ENCODE data around the gene PIANP. TPM values are rescaled to one million over a fixed set of nuclear protein-coding genes. Genes with fewer than 3 reads are reported as not detected.

The PIANP gene
- total and polyA plus RNA-seq, 2 of the 4 experiments (the other 2 are of a cell fraction): 0.18 to 6.8 TPM

- Histone ChIP-seq H3K56ac (ENCODE audit: extremely low read depth, insufficient read depth, low read length) (no peak overlapping the region), H4K5ac (ENCODE audit: low read depth, low read length) (no peak overlapping the region), H3K9me3 (ENCODE audit: control insufficient read depth, insufficient read depth, low read length) (no peaks in the 10 kb centered on the region), H2BK120ac (ENCODE audit: low read depth, low read length) (no peak overlapping the region), H2AK5ac (ENCODE audit: low read depth, low read length) (no peak overlapping the region), H4K91ac (ENCODE audit: insufficient read depth, low read depth, low read length) (no peak overlapping the region), H3K27me3 (ENCODE audit: control insufficient read depth, insufficient read depth, low read length) (no peaks in the 10 kb centered on the region), H4K20me1 (ENCODE audit: insufficient read depth, low read length) (no peaks in the 10 kb centered on the region), H3K4me1 (ENCODE audit: control insufficient read depth, insufficient read depth, low read length) (no peaks in the 10 kb centered on the region), H4K8ac (ENCODE audit: low read depth in 2 of 2, low read length in 2 of 2) (no peak overlapping the region), H3K23ac (ENCODE audit: low read depth, low read length) (no peak overlapping the region), H3K27ac (ENCODE audit: insufficient read depth, low read length) (no peak overlapping the region), H3K4ac (ENCODE audit: low read depth, low read length) (no peak overlapping the region), H3K4me3 (ENCODE audit: insufficient read depth, low read depth, low read length) (no peak overlapping the region), H3K9me1 (ENCODE audit: insufficient read depth, low read length) (no peaks in the 10 kb centered on the region), H3K9ac (ENCODE audit: low read depth, low read length) (no peak overlapping the region), H2BK5ac (ENCODE audit: low read depth, low read length, poor library complexity, severe bottlenecking) (no peak overlapping the region), H3K4me2 (ENCODE audit: low read depth, low read length) (no peak overlapping the region), H2BK20ac (ENCODE audit: low read depth, low read length) (no peak overlapping the region), H2BK15ac (ENCODE audit: low read depth, low read length) (no peak overlapping the region), H2AFZ (replicated peaks; ENCODE audit: low read length, poor library complexity) (no peak overlapping the region), H3K18ac (ENCODE audit: low read depth, low read length) (no peak overlapping the region), H3K79me1 (ENCODE audit: low read depth in 1 of 2, low read length in 2 of 2) (peaks cover 14 to 22% of the 10 kb centered on the region in 2 experiments), H3K14ac (replicated peaks; ENCODE audit: low read depth, low read length) (no peak overlapping the region), H2AK9ac (replicated peaks; ENCODE audit: low read depth, low read length, poor library complexity) (no peak overlapping the region), H3K36me3 (ENCODE audit: control insufficient read depth, insufficient read depth, low read length) (peaks cover 36% of the 10 kb centered on the region)
- in situ Hi-C loops (cut with MboI; ENCODE audit: low sequenced_read_pairs): no loop called here
- DNase-seq (no peak), ATAC-seq (ENCODE audit: low read depth) (no peak)
- dilution Hi-C loops (cut with HindIII; ENCODE audit: low sequenced_read_pairs, unreplicated experiment): no loop called here
- no TSS peak for BruUV-seq (replicated peaks)
- POLR2A ChIA-PET (ENCODE audit: unreplicated experiment): no interaction called here
- intact Hi-C loops (cut with micrococcal nuclease): no loop called here
- TF ChIP-seq USF2 (IDR thresholded peaks at IDR 0.05; ENCODE audit: low read depth, low read length) (no peak), SMC3 (IDR thresholded peaks at IDR 0.05; ENCODE audit: low read depth, low read length) (no peak), CHD1 (IDR thresholded peaks at IDR 0.05; ENCODE audit: low read depth, low read length) (no peak), MAFK (IDR thresholded peaks at IDR 0.05; ENCODE audit: low read depth, low read length) (no peak), RAD21 (IDR thresholded peaks at IDR 0.05; ENCODE audit: low read length) (no peak), ELK1 (IDR thresholded peaks at IDR 0.05; ENCODE audit: borderline replicate concordance, low read depth, low read length) (no peak), MXI1 (IDR thresholded peaks at IDR 0.05; ENCODE audit: borderline replicate concordance, low read depth, low read length) (no peak), POLR2A (IDR thresholded peaks at IDR 0.05; ENCODE audit: low read depth, low read length) (no peak), CTCF (conservative IDR thresholded peaks at IDR 0.05; ENCODE audit: low read depth, low read length) (no peak), FOS (IDR thresholded peaks at IDR 0.05; ENCODE audit: low read depth, low read length) (no peak), RFX5 (IDR thresholded peaks at IDR 0.05; ENCODE audit: low read depth, low read length) (no peak), MAZ (IDR thresholded peaks at IDR 0.05; ENCODE audit: borderline replicate concordance, low read depth, low read length) (no peak), NFE2L2 (IDR thresholded peaks at IDR 0.05; ENCODE audit: low read depth, low read length) (no peak), BHLHE40 (IDR thresholded peaks at IDR 0.05; ENCODE audit: low read depth, low read length) (no peak), CEBPB (IDR thresholded peaks at IDR 0.05; ENCODE audit: low read depth, low read length) (no peak), RCOR1 (IDR thresholded peaks at IDR 0.05; ENCODE audit: insufficient replicate concordance, low read length) (no peak)
- WGBS, 2 experiments (ENCODE audit: extremely low coverage in 2 of 2, insufficient read length in 1 of 2): 100% methylated on average over 2 of the region's 2 CpGs; no CpG with 5 or more reads in 1 of the 2 experiments
- CTCF ChIA-PET: no interaction called here
Measured at GRCh38 chr12:6666211-6666610, 34.4 kb downstream of the PIANP start.

All from IMR-90 (cell line).